ENCODE measurements around the gene RBM47. TPM values are rescaled to one million over a fixed set of nuclear protein-coding genes. Genes with fewer than 3 reads are reported as not detected.
A peak's percentile ranks its signal among the peaks of the same experiment; 100 is the strongest.

RBM47 gene
- total RNA-seq, 1 donor from 2014 or later, result 34.8 TPM

GRCh38 chr4:40506492-40506891 lies 123.2 kb downstream of the RBM47 start:
- Mint-ChIP-seq H3K36me3 (ENCODE audit: low read depth) (peaks cover 21% of the 10 kb centered on the region), H3K9me3 (no peaks in the 10 kb centered on the region), H3K4me1 (ENCODE audit: low read depth) (peaks cover 15% of the 10 kb centered on the region), H3K4me3 (ENCODE audit: low read depth) (no peak overlapping the region), H3K27me3 (ENCODE audit: low read depth) (no peaks in the 10 kb centered on the region), H3K27ac (no peak overlapping the region)
- no peak for DNase-seq (ENCODE audit: low spot score)
- intact Hi-C loops (cut with micrococcal nuclease), result loop anchor here (10.0 kb wide), 1 partner anchor 72 kb away; no protein-coding TSS in a partner anchor

- Mint-ChIP-seq H3K4me1 (ENCODE audit: low read depth) (peaks cover 17% of the 10 kb centered on the region), H3K27me3 (ENCODE audit: low read depth) (no peaks in the 10 kb centered on the region), H3K36me3 (ENCODE audit: low read depth) (peaks cover 21% of the 10 kb centered on the region), H3K27ac (no peak overlapping the region), H3K4me3 (ENCODE audit: low read depth) (no peak overlapping the region), H3K9me3 (no peaks in the 10 kb centered on the region)
- intact Hi-C loops (cut with micrococcal nuclease), result loop anchor here (10.0 kb wide), 1 partner anchor 71 kb away; no protein-coding TSS in a partner anchor
- DNase-seq (ENCODE audit: low spot score), result no peak
Observed at GRCh38 chr4:40506066-40506465, 123.6 kb downstream of the RBM47 start.

GRCh38 chr4:40502934-40503333 lies 126.7 kb downstream of the RBM47 start:
- Mint-ChIP-seq H3K27me3 (ENCODE audit: low read depth) (no peaks in the 10 kb centered on the region), H3K9me3 (no peaks in the 10 kb centered on the region), H3K4me3 (ENCODE audit: low read depth) (peak overlapping the region; percentile 28), H3K36me3 (ENCODE audit: low read depth) (peaks cover 11% of the 10 kb centered on the region), H3K4me1 (ENCODE audit: low read depth) (peaks cover 19% of the 10 kb centered on the region), H3K27ac (peak overlapping the region; percentile 88)
- DNase-seq (ENCODE audit: low spot score), result no peak
- intact Hi-C loops (cut with micrococcal nuclease), result loop anchor here (5.0 to 10.0 kb wide), 2 partner anchors 36 to 68 kb away; no protein-coding TSS in a partner anchor

- Mint-ChIP-seq H3K36me3 (ENCODE audit: low read depth) (peaks cover 11% of the 10 kb centered on the region), H3K4me3 (ENCODE audit: low read depth) (no peak overlapping the region), H3K9me3 (no peaks in the 10 kb centered on the region), H3K4me1 (ENCODE audit: low read depth) (peaks cover 19% of the 10 kb centered on the region), H3K27me3 (ENCODE audit: low read depth) (no peaks in the 10 kb centered on the region), H3K27ac (no peak overlapping the region)
- intact Hi-C loops (cut with micrococcal nuclease), result loop anchor here (5.0 to 10.0 kb wide), 2 partner anchors 35 to 67 kb away; no protein-coding TSS in a partner anchor
- no peak for DNase-seq (ENCODE audit: low spot score)
Observed at GRCh38 chr4:40502220-40502619, 127.4 kb downstream of the RBM47 start.

GRCh38 chr4:40500781-40501180 lies 128.9 kb downstream of the RBM47 start:
- no peak overlapping the region for H3K27ac Mint-ChIP-seq
- peaks cover 25% of the 10 kb centered on the region for H3K4me1 Mint-ChIP-seq (ENCODE audit: low read depth)
- H3K36me3 Mint-ChIP-seq (ENCODE audit: low read depth), result peaks cover 7% of the 10 kb centered on the region
- no peaks in the 10 kb centered on the region for H3K27me3 Mint-ChIP-seq (ENCODE audit: low read depth)
- intact Hi-C loops (cut with micrococcal nuclease), result loop anchor here (5.0 to 10.0 kb wide), 2 partner anchors 33 to 66 kb away; no protein-coding TSS in a partner anchor
- DNase-seq (ENCODE audit: low spot score), result no peak
- H3K4me3 Mint-ChIP-seq (ENCODE audit: low read depth), result no peak overlapping the region
- H3K9me3 Mint-ChIP-seq, result no peaks in the 10 kb centered on the region

- no peak overlapping the region for H3K4me3 Mint-ChIP-seq (ENCODE audit: low read depth)
- peaks cover 38% of the 10 kb centered on the region for H3K4me1 Mint-ChIP-seq (ENCODE audit: low read depth)
- H3K9me3 Mint-ChIP-seq, result no peaks in the 10 kb centered on the region
- H3K27me3 Mint-ChIP-seq (ENCODE audit: low read depth), result no peaks in the 10 kb centered on the region
- DNase-seq (ENCODE audit: low spot score), result no peak
- H3K36me3 Mint-ChIP-seq (ENCODE audit: low read depth), result peaks cover 4% of the 10 kb centered on the region
- no peak overlapping the region for H3K27ac Mint-ChIP-seq
- intact Hi-C loops (cut with micrococcal nuclease), result no loop called here
Observed at GRCh38 chr4:40493160-40493559, 136.5 kb downstream of the RBM47 start.

- no peak overlapping the region for H3K27ac Mint-ChIP-seq
- DNase-seq (ENCODE audit: low spot score), result no peak
- peaks cover 7% of the 10 kb centered on the region for H3K36me3 Mint-ChIP-seq (ENCODE audit: low read depth)
- H3K9me3 Mint-ChIP-seq, result no peaks in the 10 kb centered on the region
- H3K4me1 Mint-ChIP-seq (ENCODE audit: low read depth), result peaks cover 38% of the 10 kb centered on the region
- no peak overlapping the region for H3K4me3 Mint-ChIP-seq (ENCODE audit: low read depth)
- H3K27me3 Mint-ChIP-seq (ENCODE audit: low read depth), result no peaks in the 10 kb centered on the region
- intact Hi-C loops (cut with micrococcal nuclease), result no loop called here
Observed at GRCh38 chr4:40492691-40493090, 137.0 kb downstream of the RBM47 start.

GRCh38 chr4:40490481-40490880 lies 139.2 kb downstream of the RBM47 start:
- H3K4me3 Mint-ChIP-seq (ENCODE audit: low read depth), result no peak overlapping the region
- H3K27ac Mint-ChIP-seq, result no peak overlapping the region
- peaks cover 16% of the 10 kb centered on the region for H3K36me3 Mint-ChIP-seq (ENCODE audit: low read depth)
- peaks cover 31% of the 10 kb centered on the region for H3K4me1 Mint-ChIP-seq (ENCODE audit: low read depth)
- DNase-seq (ENCODE audit: low spot score), result no peak
- H3K9me3 Mint-ChIP-seq, result peaks cover 9% of the 10 kb centered on the region
- no peaks in the 10 kb centered on the region for H3K27me3 Mint-ChIP-seq (ENCODE audit: low read depth)
- intact Hi-C loops (cut with micrococcal nuclease), result no loop called here

- Mint-ChIP-seq H3K4me3 (ENCODE audit: low read depth) (no peak overlapping the region), H3K36me3 (ENCODE audit: low read depth) (peaks cover 16% of the 10 kb centered on the region), H3K27me3 (ENCODE audit: low read depth) (no peaks in the 10 kb centered on the region), H3K4me1 (ENCODE audit: low read depth) (peaks cover 31% of the 10 kb centered on the region), H3K9me3 (peaks cover 12% of the 10 kb centered on the region), H3K27ac (no peak overlapping the region)
- DNase-seq (ENCODE audit: low spot score), result no peak
- intact Hi-C loops (cut with micrococcal nuclease), result no loop called here
Observed at GRCh38 chr4:40489961-40490360, 139.7 kb downstream of the RBM47 start.

- Mint-ChIP-seq H3K4me1 (ENCODE audit: low read depth) (peaks cover 18% of the 10 kb centered on the region), H3K9me3 (peaks cover 12% of the 10 kb centered on the region), H3K27me3 (ENCODE audit: low read depth) (peaks cover 5% of the 10 kb centered on the region), H3K4me3 (ENCODE audit: low read depth) (no peak overlapping the region), H3K36me3 (ENCODE audit: low read depth) (peaks cover 12% of the 10 kb centered on the region), H3K27ac (no peak overlapping the region)
- no peak for DNase-seq (ENCODE audit: low spot score)
- intact Hi-C loops (cut with micrococcal nuclease), result no loop called here
Observed at GRCh38 chr4:40486534-40486933, 143.1 kb downstream of the RBM47 start.

- H3K9me3 Mint-ChIP-seq, result peaks cover 12% of the 10 kb centered on the region
- H3K27me3 Mint-ChIP-seq (ENCODE audit: low read depth), result peaks cover 5% of the 10 kb centered on the region
- peaks cover 12% of the 10 kb centered on the region for H3K36me3 Mint-ChIP-seq (ENCODE audit: low read depth)
- no peak overlapping the region for H3K4me3 Mint-ChIP-seq (ENCODE audit: low read depth)
- no peak overlapping the region for H3K27ac Mint-ChIP-seq
- H3K4me1 Mint-ChIP-seq (ENCODE audit: low read depth), result peaks cover 9% of the 10 kb centered on the region
- DNase-seq (ENCODE audit: low spot score), result no peak
- intact Hi-C loops (cut with micrococcal nuclease), result no loop called here
Observed at GRCh38 chr4:40484346-40485090, 145.1 kb downstream of the RBM47 start.

- no peak for DNase-seq (ENCODE audit: low spot score)
- Mint-ChIP-seq H3K36me3 (ENCODE audit: low read depth) (peaks cover 12% of the 10 kb centered on the region), H3K27me3 (ENCODE audit: low read depth) (peaks cover 5% of the 10 kb centered on the region), H3K4me3 (ENCODE audit: low read depth) (no peak overlapping the region), H3K9me3 (peaks cover 12% of the 10 kb centered on the region), H3K4me1 (ENCODE audit: low read depth) (peaks cover 5% of the 10 kb centered on the region), H3K27ac (no peak overlapping the region)
- intact Hi-C loops (cut with micrococcal nuclease), result no loop called here
Observed at GRCh38 chr4:40482985-40483647, 146.5 kb downstream of the RBM47 start.

GRCh38 chr4:40481977-40482376 lies 147.7 kb downstream of the RBM47 start:
- H3K4me1 Mint-ChIP-seq (ENCODE audit: low read depth), result peaks cover 5% of the 10 kb centered on the region
- peaks cover 10% of the 10 kb centered on the region for H3K36me3 Mint-ChIP-seq (ENCODE audit: low read depth)
- no peak overlapping the region for H3K27ac Mint-ChIP-seq
- intact Hi-C loops (cut with micrococcal nuclease), result no loop called here
- no peak for DNase-seq (ENCODE audit: low spot score)
- no peak overlapping the region for H3K4me3 Mint-ChIP-seq (ENCODE audit: low read depth)
- peaks cover 12% of the 10 kb centered on the region for H3K9me3 Mint-ChIP-seq
- peaks cover 5% of the 10 kb centered on the region for H3K27me3 Mint-ChIP-seq (ENCODE audit: low read depth)
